HTERT RPE-1 (cell line): Measurements from ENCODE around the gene MRPS18B.

Source experiments
- in situ Hi-C: fragments of 300-500 bp; cut with MboI; formaldehyde crosslinking; loops from 4 replicates; pipeline ENCODE4 v1.14.3; 2020; ENCODE audit warnings: low sequenced_read_pairs

MRPS18B gene

GRCh38 chr6:30601815-30602641, 15.6 kb upstream of the MRPS18B start:
- in situ Hi-C loops: no loop called here

GRCh38 chr6:30603961-30604360, 13.7 kb upstream of the MRPS18B start:
- in situ Hi-C loops: no loop called here

GRCh38 chr6:30610065-30610464, 7.6 kb upstream of the MRPS18B start:
- in situ Hi-C loops: no loop called here

GRCh38 chr6:30611150-30611855, 6.3 kb upstream of the MRPS18B start:
- in situ Hi-C loops: no loop called here

GRCh38 chr6:30611856-30612194, 5.8 kb upstream of the MRPS18B start:
- in situ Hi-C loops: no loop called here

GRCh38 chr6:30612213-30612612, 5.4 kb upstream of the MRPS18B start:
- in situ Hi-C loops: no loop called here

- in situ Hi-C loops: no loop called here
These were observed 4.9 kb upstream of the MRPS18B start for GRCh38 chr6:30612687-30613248.

- in situ Hi-C loops: no loop called here
These were observed 4.2 kb upstream of the MRPS18B start for GRCh38 chr6:30613251-30614043.

- in situ Hi-C loops: no loop called here
These were observed 3.4 kb upstream of the MRPS18B start for GRCh38 chr6:30614044-30614842.

GRCh38 chr6:30614843-30615218, 2.8 kb upstream of the MRPS18B start:
- in situ Hi-C loops: no loop called here

GRCh38 chr6:30615219-30615957, 2.3 kb upstream of the MRPS18B start:
- in situ Hi-C loops: no loop called here

GRCh38 chr6:30615958-30616810, 1.5 kb upstream of the MRPS18B start:
- in situ Hi-C loops: no loop called here

- in situ Hi-C loops: no loop called here
These were observed 652 bp upstream of the MRPS18B start, which contains the start of gene PPP1R10 for GRCh38 chr6:30616811-30617564. TSS of gene PPP1R10 (minus strand) at chr6:30617243. CDS start at chr6:30609944, 7,299 bp downstream.

- in situ Hi-C loops: no loop called here
These were observed 694 bp downstream of the MRPS18B start for GRCh38 chr6:30618270-30618797.

- in situ Hi-C loops: no loop called here
These were observed 1.9 kb downstream of the MRPS18B start for GRCh38 chr6:30619561-30619960.

- in situ Hi-C loops: no loop called here
These were observed 7.9 kb downstream of the MRPS18B start for GRCh38 chr6:30625511-30625910.

- in situ Hi-C loops: no loop called here
These were observed 9.1 kb downstream of the MRPS18B start, which contains the start of gene ATAT1 for GRCh38 chr6:30626484-30627366. TSS of gene ATAT1 (plus strand) at chr6:30626874.
